ENCODE results near the gene ITK. TPM values are rescaled to one million over a fixed set of nuclear protein-coding genes. Genes with fewer than 3 reads are reported as not detected.

ITK gene
- total and polyA plus RNA-seq, 2 donors (not counting 1 experiment from before 2014, with no cell fraction given), result 0.75 to 1.1 TPM

DNA sequence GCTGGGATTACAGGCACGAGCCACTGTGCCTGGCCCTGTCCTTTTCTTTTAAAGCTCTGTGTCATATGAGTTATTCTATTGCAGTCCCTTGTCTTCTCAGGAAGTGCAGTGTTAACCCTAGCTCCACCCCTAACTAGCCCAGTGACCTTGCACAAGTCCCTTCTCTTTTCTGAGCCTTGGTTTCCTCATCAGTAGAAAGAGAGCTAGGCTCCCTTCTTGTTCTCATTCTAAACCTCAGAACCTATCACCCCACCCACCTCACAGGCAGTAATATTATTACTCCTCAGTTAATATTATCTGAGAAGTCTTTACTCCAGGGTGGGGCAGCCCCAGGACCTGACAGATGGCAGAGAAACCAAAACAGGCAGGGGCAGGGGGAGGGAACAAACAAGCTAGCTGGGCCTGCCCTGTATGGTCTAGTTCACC, 92.5 kb downstream of the ITK start:
- no peak for ATAC-seq (ENCODE audit: low read depth)
- H3K79me2 ChIP-seq (ENCODE audit: control insufficient read depth, insufficient read depth, low read length), result peaks cover 95% of the 10 kb centered on the region
- H3K9ac ChIP-seq (ENCODE audit: low read length), result peak overlapping the region; percentile 41

DNA sequence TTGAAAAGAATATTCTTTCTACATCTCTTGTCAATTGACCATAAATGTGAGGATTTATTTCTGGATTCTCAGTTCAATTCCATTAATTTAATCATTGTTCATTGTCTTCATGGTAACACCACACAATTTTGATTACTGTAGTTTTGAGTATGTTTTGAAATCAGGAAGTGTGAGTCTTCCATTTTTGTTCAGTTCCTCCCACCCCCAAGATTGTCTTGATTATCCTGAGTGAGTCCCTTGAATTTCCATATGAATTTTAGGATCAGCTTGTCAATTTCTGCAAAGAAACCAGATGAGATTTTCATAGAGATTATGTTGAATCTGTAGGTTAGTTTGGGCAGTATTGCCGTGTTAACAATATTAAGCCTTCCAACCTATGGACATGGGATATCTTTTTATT, 94.8 kb downstream of the ITK start:
- H3K36me3 ChIP-seq (replicated peaks in 1 of 2; ENCODE audit: control extremely low read depth in 1 of 2, control insufficient read depth in 1 of 2, extremely low read depth in 1 of 2, insufficient read depth in 2 of 2, low read length in 1 of 2), result peaks cover 2 to 11% of the 10 kb centered on the region in 2 experiments
- ChIA-PET POLR2A (no interaction called here), CTCF (interaction anchor here (2.6 to 3.1 kb wide), 2 partner anchors 21 to 34 kb away, joined by 8 to 17 read pairs; no protein-coding TSS in a partner anchor)
- peaks cover 65 to 82% of the 10 kb centered on the region in 2 donors for H3K4me1 ChIP-seq (ENCODE audit: control insufficient read depth in 2 of 2, insufficient read depth in 2 of 2, low read length in 2 of 2)
- H3K4me3 ChIP-seq (ENCODE audit: control extremely low read depth in 1 of 5, extremely low read depth in 1 of 5, insufficient read depth in 1 of 5, low read depth in 2 of 5, low read length in 4 of 5), result no peak overlapping the region
- Mint-ChIP-seq H3K4me3 (no peak overlapping the region), H3K4me1 (peaks cover 83% of the 10 kb centered on the region), H3K9me3 (ENCODE audit: insufficient read depth) (no peaks in the 10 kb centered on the region), H3K27me3 (no peaks in the 10 kb centered on the region), H3K27ac (peak overlapping the region; percentile 76)
- WGBS (ENCODE audit: insufficient coverage), result no CpG with 5 or more reads among the region's 1 CpG
- peaks cover 8% of the 10 kb centered on the region for H4K20me1 ChIP-seq (ENCODE audit: control insufficient read depth, insufficient read depth, low read length, poor library complexity, severe bottlenecking)
- no peak overlapping the region for H3K9ac ChIP-seq (ENCODE audit: low read length)
- peaks cover 95% of the 10 kb centered on the region for H3K79me2 ChIP-seq (ENCODE audit: control insufficient read depth, insufficient read depth, low read length)
- intact Hi-C loops (cut with micrococcal nuclease), result no loop called here
- no peak for ATAC-seq (ENCODE audit: low read depth)
- peak overlapping the region in 1 of 2 donors; percentile 66 for H3K27ac ChIP-seq (ENCODE audit: low read length in 2 of 2)
- H2AFZ ChIP-seq (ENCODE audit: insufficient read depth, low read depth, low read length, poor library complexity, severe bottlenecking), result no peak overlapping the region
- H3K27me3 ChIP-seq (replicated peaks in 1 of 4; ENCODE audit: control extremely low read depth in 1 of 4, control insufficient read depth in 3 of 4, insufficient read depth in 4 of 4, low read length in 3 of 4), result no peaks in the 10 kb centered on the region
- H3K9me3 ChIP-seq (ENCODE audit: control extremely low read depth in 1 of 3, control insufficient read depth in 2 of 3, insufficient read depth in 1 of 3, low read length in 2 of 3), result peaks cover 0 to 3% (median 1%) of the 10 kb centered on the region in 3 donors
- no peak for DNase-seq
- H3K4me2 ChIP-seq (replicated peaks; ENCODE audit: low read depth, low read length, poor library complexity, severe bottlenecking), result peak overlapping the region; percentile 8
- no peak for TF ChIP-seq EZH2 (IDR thresholded peaks at IDR 0.05; ENCODE audit: borderline replicate concordance, insufficient read depth, low read depth, low read length, poor library complexity, severe bottlenecking)
- TF ChIP-seq, protein P1, sequence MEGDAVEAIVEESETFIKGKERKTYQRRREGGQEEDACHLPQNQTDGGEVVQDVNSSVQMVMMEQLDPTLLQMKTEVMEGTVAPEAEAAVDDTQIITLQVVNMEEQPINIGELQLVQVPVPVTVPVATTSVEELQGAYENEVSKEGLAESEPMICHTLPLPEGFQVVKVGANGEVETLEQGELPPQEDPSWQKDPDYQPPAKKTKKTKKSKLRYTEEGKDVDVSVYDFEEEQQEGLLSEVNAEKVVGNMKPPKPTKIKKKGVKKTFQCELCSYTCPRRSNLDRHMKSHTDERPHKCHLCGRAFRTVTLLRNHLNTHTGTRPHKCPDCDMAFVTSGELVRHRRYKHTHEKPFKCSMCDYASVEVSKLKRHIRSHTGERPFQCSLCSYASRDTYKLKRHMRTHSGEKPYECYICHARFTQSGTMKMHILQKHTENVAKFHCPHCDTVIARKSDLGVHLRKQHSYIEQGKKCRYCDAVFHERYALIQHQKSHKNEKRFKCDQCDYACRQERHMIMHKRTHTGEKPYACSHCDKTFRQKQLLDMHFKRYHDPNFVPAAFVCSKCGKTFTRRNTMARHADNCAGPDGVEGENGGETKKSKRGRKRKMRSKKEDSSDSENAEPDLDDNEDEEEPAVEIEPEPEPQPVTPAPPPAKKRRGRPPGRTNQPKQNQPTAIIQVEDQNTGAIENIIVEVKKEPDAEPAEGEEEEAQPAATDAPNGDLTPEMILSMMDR (IDR thresholded peaks at IDR 0.05), result no peak

More for the DNA sequence above, 92.5 kb downstream of the ITK start:
- WGBS (ENCODE audit: insufficient coverage), result no CpG with 5 or more reads among the region's 1 CpG
- DNase-seq, result peak; percentile 45
- peaks cover 0 to 3% (median 1%) of the 10 kb centered on the region in 3 donors for H3K9me3 ChIP-seq (ENCODE audit: control extremely low read depth in 1 of 3, control insufficient read depth in 2 of 3, insufficient read depth in 1 of 3, low read length in 2 of 3)
- peak overlapping the region; percentile 99 for H3K27ac ChIP-seq (ENCODE audit: low read length in 2 of 2)
- H3K4me3 ChIP-seq (ENCODE audit: control extremely low read depth in 1 of 5, extremely low read depth in 1 of 5, insufficient read depth in 1 of 5, low read depth in 2 of 5, low read length in 4 of 5), result peak overlapping the region in 2 of 5 experiments; percentile 5 to 39
- intact Hi-C loops (cut with micrococcal nuclease), result loop anchor here (2.0 to 5.0 kb wide), 3 partner anchors 229 to 458 kb away; partner anchors contain the start of gene THG1L
- no peak for TF ChIP-seq EZH2 (IDR thresholded peaks at IDR 0.05; ENCODE audit: borderline replicate concordance, insufficient read depth, low read depth, low read length, poor library complexity, severe bottlenecking)
- TF ChIP-seq, protein P1 (IDR thresholded peaks at IDR 0.05), result no peak
- Mint-ChIP-seq H3K9me3 (ENCODE audit: insufficient read depth) (no peaks in the 10 kb centered on the region), H3K4me1 (peaks cover 85% of the 10 kb centered on the region), H3K4me3 (peak overlapping the region; percentile 76), H3K27me3 (no peaks in the 10 kb centered on the region), H3K27ac (peak overlapping the region; percentile 99)
- ChIA-PET CTCF (interaction anchor here (0.7 to 3.2 kb wide), 12 partner anchors 8 to 125 kb away, joined by 3 to 55 read pairs (median 6); no protein-coding TSS in a partner anchor), POLR2A (interaction anchor here (0.8 to 3.2 kb wide), 9 partner anchors 9 to 130 kb away, joined by 3 to 38 read pairs (median 4); partner anchors contain the start of gene MED7)
- H4K20me1 ChIP-seq (ENCODE audit: control insufficient read depth, insufficient read depth, low read length, poor library complexity, severe bottlenecking), result peaks cover 8% of the 10 kb centered on the region
- no peaks in the 10 kb centered on the region for H3K27me3 ChIP-seq (replicated peaks in 1 of 4; ENCODE audit: control extremely low read depth in 1 of 4, control insufficient read depth in 3 of 4, insufficient read depth in 4 of 4, low read length in 3 of 4)
- peaks cover 5 to 20% of the 10 kb centered on the region in 2 experiments for H3K36me3 ChIP-seq (replicated peaks in 1 of 2; ENCODE audit: control extremely low read depth in 1 of 2, control insufficient read depth in 1 of 2, extremely low read depth in 1 of 2, insufficient read depth in 2 of 2, low read length in 1 of 2)
- peaks cover 77 to 90% of the 10 kb centered on the region in 2 donors for H3K4me1 ChIP-seq (ENCODE audit: control insufficient read depth in 2 of 2, insufficient read depth in 2 of 2, low read length in 2 of 2)
- H3K4me2 ChIP-seq (replicated peaks; ENCODE audit: low read depth, low read length, poor library complexity, severe bottlenecking), result peak overlapping the region; percentile 67
- no peak overlapping the region for H2AFZ ChIP-seq (ENCODE audit: insufficient read depth, low read depth, low read length, poor library complexity, severe bottlenecking)

All from B cell (primary cell).